ENCODE data around the gene LCLAT1. TPM values are rescaled to one million over a fixed set of nuclear protein-coding genes. Genes with fewer than 3 reads are reported as not detected.

LCLAT1 gene
- total RNA-seq, 1 experiment from 2014 or later: 32.9 TPM

GRCh38 chr2:30464544-30465170 lies 17.6 kb downstream of the LCLAT1 start:
- H3K4me2 ChIP-seq (ENCODE audit: insufficient read depth, insufficient read length, low read length): no peak overlapping the region
- H3K4me3 Mint-ChIP-seq: no peak overlapping the region
- H3K27me3 ChIP-seq (ENCODE audit: insufficient read depth, low read length): no peaks in the 10 kb centered on the region
- peak overlapping the region; percentile 6 for H3K27ac ChIP-seq (ENCODE audit: insufficient read length, low read depth, low read length)
- H2BK120ac ChIP-seq (ENCODE audit: low read depth, low read length, poor library complexity, severe bottlenecking): no peak overlapping the region
- no peak overlapping the region for H3K18ac ChIP-seq (ENCODE audit: insufficient read length, low read depth, low read length)
- H4K8ac ChIP-seq (replicated peaks; ENCODE audit: insufficient read length, low read depth, low read length): no peak overlapping the region
- no peak overlapping the region for H2BK20ac ChIP-seq (ENCODE audit: low read depth, low read length, poor library complexity, severe bottlenecking)
- H3K14ac ChIP-seq (ENCODE audit: insufficient read depth, low read length): no peak overlapping the region
- WGBS (ENCODE audit: extremely low coverage, insufficient read length, low lambda C conversion rate): no CpG with 5 or more reads among the region's 4 CpGs
- no peak overlapping the region for H4K5ac ChIP-seq (ENCODE audit: insufficient read length, low read depth, low read length)
- TF ChIP-seq CTCF (conservative IDR thresholded peaks at IDR 0.05): no peak
- no peak overlapping the region for H3K56ac ChIP-seq (ENCODE audit: insufficient read length, low read depth, low read length)
- H3K79me1 ChIP-seq (ENCODE audit: insufficient read depth, low read depth, low read length, poor library complexity, severe bottlenecking): peaks cover 8% of the 10 kb centered on the region
- DNase-seq: no peak
- H3K9me3 ChIP-seq (ENCODE audit: control insufficient read depth, low read depth, low read length): no peaks in the 10 kb centered on the region
- H3K4me1 ChIP-seq (ENCODE audit: insufficient read depth, low read length): peaks cover 3% of the 10 kb centered on the region; the same call in 1 of the 2 replicates
- H3K4ac ChIP-seq (ENCODE audit: low read depth, low read length): no peak overlapping the region
- H3K79me2 ChIP-seq (ENCODE audit: insufficient read depth, low read length): no peaks in the 10 kb centered on the region; the same call in 1 of the 2 replicates
- H3K23me2 ChIP-seq (ENCODE audit: insufficient read length, low read depth, low read length, poor library complexity, severe bottlenecking): no peaks in the 10 kb centered on the region
- H4K91ac ChIP-seq (ENCODE audit: insufficient read length, low read depth, low read length): no peak overlapping the region
- H4K20me1 ChIP-seq (ENCODE audit: control insufficient read depth, insufficient read depth, insufficient read length): no peaks in the 10 kb centered on the region
- no peaks in the 10 kb centered on the region for H3K27me3 Mint-ChIP-seq (ENCODE audit: low read depth)
- H3K9me3 Mint-ChIP-seq: peaks cover 6 to 9% of the 10 kb centered on the region in 2 experiments; a peak in 4 of 5 replicates
- no peak overlapping the region for H3K9ac ChIP-seq (ENCODE audit: extremely low read depth, insufficient read length, low read length)
- no peak overlapping the region for H2AK5ac ChIP-seq (ENCODE audit: insufficient read length, low read length)
- no peak overlapping the region for H2BK5ac ChIP-seq (ENCODE audit: insufficient read length, low read length)
- H3K4me1 Mint-ChIP-seq: peaks cover 28 to 29% of the 10 kb centered on the region in 2 experiments
- H2BK15ac ChIP-seq (ENCODE audit: low read depth, low read length): no peak overlapping the region
- no peak overlapping the region for H3K23ac ChIP-seq (ENCODE audit: insufficient read length, low read depth, low read length)
- H3K27ac Mint-ChIP-seq: peak overlapping the region; percentile 34 to 85 (median 65); a peak in 5 of 7 replicates
- H3K36me3 Mint-ChIP-seq (ENCODE audit: insufficient read depth in 1 of 3, low read depth in 3 of 3): peaks cover 8 to 27% (median 17%) of the 10 kb centered on the region in 3 experiments; a peak in 5 of 7 replicates
- no peak overlapping the region for H2BK12ac ChIP-seq (ENCODE audit: insufficient read length, low read depth, low read length)
- no peak overlapping the region for H2AFZ ChIP-seq (ENCODE audit: low read length)
- H3T11ph ChIP-seq (ENCODE audit: low read length): no peak overlapping the region

Measured in H9 (cell line).